Activated CD4-positive, alpha-beta T cell treated with anti-CD3 and anti-CD28 coated beads, Interleukin-2, amount 10 ng/mL, durations not matched to agents 24 days and 14 days (primary cell): ENCODE measurements around the gene ARHGAP45. TPM values are rescaled to one million over a fixed set of nuclear protein-coding genes. Genes with fewer than 3 reads are reported as not detected.

ENCODE experiments used
- DNase-seq: peaks from one replicate; pipeline ENCODE4 v3.0.0; 2022
- H3K27ac Mint-ChIP-seq: one replicate; pipeline ENCODE4 v1.8.0; 2022; ENCODE audit warnings: mild to moderate bottlenecking, mixed read lengths
- H3K27me3 Mint-ChIP-seq: one replicate; pipeline ENCODE4 v1.8.0; 2022; ENCODE audit warnings: mixed read lengths
- H3K36me3 Mint-ChIP-seq: one replicate; pipeline ENCODE4 v1.8.0; 2022; ENCODE audit warnings: low read depth, mild to moderate bottlenecking, mixed read lengths
- H3K4me1 Mint-ChIP-seq: one replicate; pipeline ENCODE4 v1.8.0; 2021; ENCODE audit warnings: mixed read lengths
- H3K4me3 Mint-ChIP-seq: one replicate; pipeline ENCODE4 v1.8.0; 2022; ENCODE audit warnings: mild to moderate bottlenecking, moderate library complexity, mixed read lengths
- H3K9me3 Mint-ChIP-seq: one replicate; pipeline ENCODE4 v1.8.0; 2021; ENCODE audit warnings: mixed read lengths
- intact Hi-C: fragments of 100-400 bp; cut with micrococcal nuclease; formaldehyde crosslinking; loops from one replicate; pipeline ENCODE4 v1.15.1; 2023
- total RNA-seq: library from RNA; stranded (reverse); gene quantifications from 2 replicates; pipeline ENCODE4 v1.2.3, GENCODE V29; 2022

The ARHGAP45 gene
- total RNA-seq, 1 donor from 2014 or later, result 183 TPM

- Mint-ChIP-seq H3K4me3 (peak overlapping the region; percentile 94), H3K27ac (peak overlapping the region; percentile 86), H3K9me3 (no peaks in the 10 kb centered on the region), H3K4me1 (peaks cover 18% of the 10 kb centered on the region), H3K36me3 (peaks cover 18% of the 10 kb centered on the region), H3K27me3 (no peaks in the 10 kb centered on the region)
- peak; percentile 83 for DNase-seq
- intact Hi-C loops, result loop anchor here (1.0 to 5.0 kb wide), 3 partner anchors 40 to 165 kb away; partner anchors contain the start of gene ARHGAP45
These were observed 40.0 kb upstream of the ARHGAP45 start for GRCh38 chr19:1026783-1027649.

- intact Hi-C loops, result loop anchor here (2.0 to 5.0 kb wide), 2 partner anchors 39 to 165 kb away; partner anchors contain the start of gene ARHGAP45
- peak overlapping the region; percentile 94 for H3K4me3 Mint-ChIP-seq
These were observed 39.3 kb upstream of the ARHGAP45 start for GRCh38 chr19:1027650-1028061.

GRCh38 chr19:1028062-1028926 lies 38.7 kb upstream of the ARHGAP45 start:
- peak; percentile 88 for DNase-seq
- peak overlapping the region; percentile 70 for H3K27ac Mint-ChIP-seq
- peaks cover 31% of the 10 kb centered on the region for H3K36me3 Mint-ChIP-seq

More at GRCh38 chr19:1027650-1028061, 39.3 kb upstream of the ARHGAP45 start:
- H3K9me3 Mint-ChIP-seq, result no peaks in the 10 kb centered on the region
- peak overlapping the region; percentile 70 for H3K27ac Mint-ChIP-seq
- peaks cover 23% of the 10 kb centered on the region for H3K4me1 Mint-ChIP-seq
- H3K27me3 Mint-ChIP-seq, result no peaks in the 10 kb centered on the region
- no peak for DNase-seq
- peaks cover 24% of the 10 kb centered on the region for H3K36me3 Mint-ChIP-seq

GRCh38 chr19:1032264-1032867 lies 34.6 kb upstream of the ARHGAP45 start:
- intact Hi-C loops, result no loop called here
- Mint-ChIP-seq H3K27ac (peak overlapping the region; percentile 15), H3K36me3 (peaks cover 51% of the 10 kb centered on the region)

More at GRCh38 chr19:1028062-1028926, 38.7 kb upstream of the ARHGAP45 start:
- Mint-ChIP-seq H3K4me3 (peak overlapping the region; percentile 94), H3K4me1 (peaks cover 26% of the 10 kb centered on the region), H3K27me3 (no peaks in the 10 kb centered on the region), H3K9me3 (no peaks in the 10 kb centered on the region)
- intact Hi-C loops, result loop anchor here (5.0 kb wide), 1 partner anchor 164 kb away; no protein-coding TSS in a partner anchor

GRCh38 chr19:1035998-1036621 lies 30.9 kb upstream of the ARHGAP45 start:
- Mint-ChIP-seq H3K4me3 (no peak overlapping the region), H3K4me1 (peaks cover 52% of the 10 kb centered on the region), H3K27ac (no peak overlapping the region), H3K36me3 (peaks cover 47% of the 10 kb centered on the region), H3K27me3 (no peaks in the 10 kb centered on the region), H3K9me3 (no peaks in the 10 kb centered on the region)
- intact Hi-C loops, result no loop called here
- DNase-seq, result no peak

More at GRCh38 chr19:1032264-1032867, 34.6 kb upstream of the ARHGAP45 start:
- Mint-ChIP-seq H3K9me3 (no peaks in the 10 kb centered on the region), H3K27me3 (no peaks in the 10 kb centered on the region), H3K4me3 (no peak overlapping the region), H3K4me1 (peaks cover 30% of the 10 kb centered on the region)
- DNase-seq, result no peak

- H3K4me1 Mint-ChIP-seq, result peaks cover 50% of the 10 kb centered on the region
These were observed 29.3 kb upstream of the ARHGAP45 start for GRCh38 chr19:1037621-1038064.

GRCh38 chr19:1038978-1039645 lies 27.9 kb upstream of the ARHGAP45 start:
- intact Hi-C loops, result no loop called here
- Mint-ChIP-seq H3K27me3 (no peaks in the 10 kb centered on the region), H3K4me3 (peak overlapping the region; percentile 98), H3K36me3 (peaks cover 29% of the 10 kb centered on the region), H3K4me1 (peaks cover 44% of the 10 kb centered on the region), H3K27ac (peak overlapping the region; percentile 86), H3K9me3 (no peaks in the 10 kb centered on the region)
- peak; percentile 71 for DNase-seq

More at GRCh38 chr19:1037621-1038064, 29.3 kb upstream of the ARHGAP45 start:
- no peak for DNase-seq
- intact Hi-C loops, result no loop called here
- Mint-ChIP-seq H3K27ac (peak overlapping the region; percentile 83), H3K27me3 (no peaks in the 10 kb centered on the region), H3K9me3 (no peaks in the 10 kb centered on the region), H3K4me3 (peak overlapping the region; percentile 98), H3K36me3 (peaks cover 38% of the 10 kb centered on the region)

GRCh38 chr19:1039646-1040475 lies 27.1 kb upstream of the ARHGAP45 start, which contains the start of gene ABCA7:
TSS of gene ABCA7 (plus strand) at chr19:1040107. CDS start at chr19:1041362, 1,255 bp downstream.
- Mint-ChIP-seq H3K4me1 (peaks cover 44% of the 10 kb centered on the region), H3K9me3 (no peaks in the 10 kb centered on the region), H3K36me3 (peaks cover 29% of the 10 kb centered on the region), H3K27ac (peak within 1 kb of the TSS; percentile 86), H3K4me3 (peak within 1 kb of the TSS; percentile 98), H3K27me3 (no peaks in the 10 kb centered on the region)
- DNase-seq, result peak; percentile 100
- intact Hi-C loops, result loop anchor here (2.0 kb wide), 3 partner anchors 19 to 37 kb away; partner anchors contain the start of genes ARHGAP45, RNU6-2 and TMEM259

GRCh38 chr19:1040476-1041271 lies 26.3 kb upstream of the ARHGAP45 start:
- Mint-ChIP-seq H3K27ac (peak overlapping the region; percentile 86), H3K9me3 (no peaks in the 10 kb centered on the region), H3K27me3 (no peaks in the 10 kb centered on the region), H3K4me3 (peak overlapping the region; percentile 98), H3K36me3 (peaks cover 26% of the 10 kb centered on the region), H3K4me1 (peaks cover 41% of the 10 kb centered on the region)
- intact Hi-C loops, result loop anchor here (2.0 kb wide), 3 partner anchors 20 to 36 kb away; partner anchors contain the start of genes ARHGAP45, RNU6-2 and TMEM259
- DNase-seq, result peak; percentile 97

- Mint-ChIP-seq H3K4me1 (peaks cover 38% of the 10 kb centered on the region), H3K36me3 (peaks cover 20% of the 10 kb centered on the region), H3K4me3 (peak overlapping the region; percentile 98), H3K27ac (no peak overlapping the region), H3K9me3 (no peaks in the 10 kb centered on the region), H3K27me3 (no peaks in the 10 kb centered on the region)
- intact Hi-C loops, result loop anchor here (2.0 kb wide), 3 partner anchors 21 to 35 kb away; partner anchors contain the start of genes ARHGAP45, RNU6-2 and TMEM259
- DNase-seq, result no peak
These were observed 25.6 kb upstream of the ARHGAP45 start for GRCh38 chr19:1041272-1041834.
